Tibial artery (tissue), 4 donors: Measurements from ENCODE around the gene STAB2.

ENCODE experiments used
- DNase-seq, 2 donors: peaks; one replicate each; pipeline ENCODE4 v3.0.0-alpha.2; 2019
- H3K27ac ChIP-seq, 2 donors: fragments of 200-600 bp; sonication (generic) in 1 of 2; 1 replicate in 1 of 2; 2 replicates in 1 of 2; pipeline ENCODE4 v1.5.1; 2018 to 2019; ENCODE audit warnings: mild to moderate bottlenecking in 1 of 2
- H3K27me3 ChIP-seq, 2 donors: fragments of 200-600 bp; sonication (generic) in 1 of 2; one replicate each; pipeline versions ENCODE4 v1.5.1 to v1.6.0; 2016 to 2019
- H3K36me3 ChIP-seq, 3 donors: fragments of 200-600 bp; sonication (generic) in 2 of 3; one replicate each; pipeline ENCODE4 v1.5.1; 2016 to 2019; ENCODE audit warnings: mild to moderate bottlenecking in 2 of 3
- H3K4me1 ChIP-seq, 4 donors: fragments of 200-600 bp; sonication (generic) in 2 of 4; 1 replicate in 3 of 4; 2 replicates in 1 of 4; pipeline ENCODE4 v1.5.1; 2016 to 2019
- H3K4me3 ChIP-seq, 2 donors: fragments of 200-600 bp; sonication (generic) in 1 of 2; 1 replicate in 1 of 2; 2 replicates in 1 of 2; pipeline ENCODE4 v1.5.1; 2018 to 2019; ENCODE audit warnings: mild to moderate bottlenecking in 2 of 2
- H3K9me3 ChIP-seq, 3 donors: fragments of 200-600 bp; sonication (generic) in 1 of 3; one replicate each; pipeline ENCODE4 v1.5.1; 2016 to 2019
- intact Hi-C: fragments of 100-400 bp; cut with DNase I; formaldehyde crosslinking; loops from one replicate; pipeline ENCODE4 v1.15.0; 2023; ENCODE audit warnings: low total_unique reads
- TF ChIP-seq, protein P1 (sequence below), 2 experiments: fragments of 200-600 bp in 1 of 2; fragments of 450-650 bp in 1 of 2; IDR thresholded peaks; one replicate each; pipeline ENCODE4 v1.5.1; 2017 to 2019; ENCODE audit warnings: antibody characterized with exemption in 2 of 2, mild to moderate bottlenecking in 1 of 2, moderate library complexity in 1 of 2

The STAB2 gene

GRCh38 chr12:103793512-103794045, 206.5 kb downstream of the STAB2 start:
- intact Hi-C loops = no loop called here
- TF ChIP-seq, protein P1, sequence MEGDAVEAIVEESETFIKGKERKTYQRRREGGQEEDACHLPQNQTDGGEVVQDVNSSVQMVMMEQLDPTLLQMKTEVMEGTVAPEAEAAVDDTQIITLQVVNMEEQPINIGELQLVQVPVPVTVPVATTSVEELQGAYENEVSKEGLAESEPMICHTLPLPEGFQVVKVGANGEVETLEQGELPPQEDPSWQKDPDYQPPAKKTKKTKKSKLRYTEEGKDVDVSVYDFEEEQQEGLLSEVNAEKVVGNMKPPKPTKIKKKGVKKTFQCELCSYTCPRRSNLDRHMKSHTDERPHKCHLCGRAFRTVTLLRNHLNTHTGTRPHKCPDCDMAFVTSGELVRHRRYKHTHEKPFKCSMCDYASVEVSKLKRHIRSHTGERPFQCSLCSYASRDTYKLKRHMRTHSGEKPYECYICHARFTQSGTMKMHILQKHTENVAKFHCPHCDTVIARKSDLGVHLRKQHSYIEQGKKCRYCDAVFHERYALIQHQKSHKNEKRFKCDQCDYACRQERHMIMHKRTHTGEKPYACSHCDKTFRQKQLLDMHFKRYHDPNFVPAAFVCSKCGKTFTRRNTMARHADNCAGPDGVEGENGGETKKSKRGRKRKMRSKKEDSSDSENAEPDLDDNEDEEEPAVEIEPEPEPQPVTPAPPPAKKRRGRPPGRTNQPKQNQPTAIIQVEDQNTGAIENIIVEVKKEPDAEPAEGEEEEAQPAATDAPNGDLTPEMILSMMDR (IDR thresholded peaks at IDR 0.05) = no peak
- no peak for DNase-seq
- H3K4me1 ChIP-seq = peaks cover 0 to 2% (median 0%) of the 10 kb centered on the region in 4 donors
- H3K27me3 ChIP-seq = no peaks in the 10 kb centered on the region
- H3K36me3 ChIP-seq = peaks cover 64 to 80% (median 66%) of the 10 kb centered on the region in 3 donors
- H3K9me3 ChIP-seq = no peaks in the 10 kb centered on the region
- H3K4me3 ChIP-seq = no peak overlapping the region
- H3K27ac ChIP-seq = no peak overlapping the region

DNA sequence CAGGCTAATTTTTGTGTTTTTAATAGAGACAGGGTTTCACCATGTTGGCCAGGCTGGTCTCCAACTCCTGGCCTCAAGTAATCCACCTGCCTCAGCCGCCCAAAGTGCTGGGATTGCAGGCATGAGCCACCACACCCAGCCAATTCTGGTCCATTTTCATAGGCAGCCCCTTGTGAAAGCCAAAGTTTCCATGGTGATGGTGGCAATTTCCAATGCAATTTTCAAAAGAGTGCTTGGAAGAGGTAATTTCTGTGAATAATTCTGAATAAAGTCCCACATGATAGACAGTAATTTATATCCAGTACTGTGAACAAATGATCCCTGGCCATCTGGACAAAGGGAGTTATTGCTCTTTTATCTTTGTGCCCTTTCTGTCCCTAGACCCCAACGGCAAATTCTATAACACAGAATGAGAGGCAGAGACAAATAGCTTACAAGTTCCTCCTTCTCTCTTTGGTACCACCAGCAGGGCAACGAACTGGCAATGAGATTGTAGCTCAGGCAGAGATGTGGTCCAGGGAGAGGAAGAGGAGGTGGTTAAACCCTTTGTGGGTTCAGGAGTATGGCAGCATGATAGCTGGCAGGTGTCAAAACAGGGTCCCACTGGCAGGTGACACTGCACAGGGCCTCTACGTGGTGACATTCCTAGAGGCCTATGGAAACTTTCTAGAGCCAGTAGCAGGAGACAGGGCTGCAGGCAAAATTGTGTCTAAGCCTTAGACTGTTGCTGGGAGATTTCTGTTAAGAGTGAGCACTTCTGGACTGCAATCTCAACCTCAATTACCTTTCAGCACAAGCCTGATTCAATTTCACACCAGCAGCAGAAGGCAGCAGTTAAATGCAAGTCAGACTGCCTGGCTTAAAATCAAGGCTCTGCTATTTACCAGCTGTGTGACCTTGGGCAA, 207.5 kb downstream of the STAB2 start:
- peaks cover 60 to 76% (median 66%) of the 10 kb centered on the region in 3 donors for H3K36me3 ChIP-seq
- TF ChIP-seq, protein P1 (IDR thresholded peaks at IDR 0.05) = no peak
- H3K9me3 ChIP-seq = no peaks in the 10 kb centered on the region
- H3K4me1 ChIP-seq = peaks cover 0 to 12% (median 3%) of the 10 kb centered on the region in 4 donors
- no peaks in the 10 kb centered on the region for H3K27me3 ChIP-seq
- no peak for DNase-seq
- H3K27ac ChIP-seq = peak overlapping the region in 1 of 2 donors; percentile 4
- H3K4me3 ChIP-seq = no peak overlapping the region
- intact Hi-C loops = no loop called here

GRCh38 chr12:103798586-103798985, 211.5 kb downstream of the STAB2 start:
- Histone ChIP-seq H3K9me3 (no peaks in the 10 kb centered on the region), H3K27ac (peak overlapping the region; percentile 76 to 80), H3K27me3 (no peaks in the 10 kb centered on the region), H3K4me1 (peaks cover 0 to 49% (median 33%) of the 10 kb centered on the region in 4 donors), H3K4me3 (no peak overlapping the region), H3K36me3 (peaks cover 32 to 45% (median 42%) of the 10 kb centered on the region in 3 donors)
- TF ChIP-seq, protein P1 (IDR thresholded peaks at IDR 0.05) = no peak
- intact Hi-C loops = no loop called here
- no peak for DNase-seq

DNA sequence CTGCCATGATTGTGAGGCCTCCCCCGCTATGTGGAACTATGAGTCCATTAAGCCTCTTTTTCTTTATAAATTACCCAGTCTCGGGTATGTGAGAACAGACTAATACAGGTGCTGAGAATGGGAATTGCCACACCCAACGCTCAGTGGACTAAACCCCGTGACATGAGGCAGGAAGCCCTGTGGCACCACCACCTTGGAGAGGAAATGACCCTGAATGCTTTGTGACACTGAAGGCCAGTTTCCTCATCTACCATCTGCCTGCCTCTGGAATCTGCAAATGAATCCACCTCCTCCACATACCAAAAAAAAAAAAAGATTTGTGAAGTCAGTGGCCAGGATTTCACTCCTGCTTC, 212.4 kb downstream of the STAB2 start:
- H3K27me3 ChIP-seq = no peaks in the 10 kb centered on the region
- H3K4me1 ChIP-seq = peaks cover 0 to 58% (median 38%) of the 10 kb centered on the region in 4 donors
- H3K36me3 ChIP-seq = peaks cover 23 to 36% (median 33%) of the 10 kb centered on the region in 3 donors
- no peak overlapping the region for H3K4me3 ChIP-seq
- intact Hi-C loops = no loop called here
- H3K27ac ChIP-seq = peak overlapping the region; percentile 76 to 80
- H3K9me3 ChIP-seq = no peaks in the 10 kb centered on the region
- TF ChIP-seq, protein P1 (IDR thresholded peaks at IDR 0.05) = no peak
- DNase-seq = no peak

DNA sequence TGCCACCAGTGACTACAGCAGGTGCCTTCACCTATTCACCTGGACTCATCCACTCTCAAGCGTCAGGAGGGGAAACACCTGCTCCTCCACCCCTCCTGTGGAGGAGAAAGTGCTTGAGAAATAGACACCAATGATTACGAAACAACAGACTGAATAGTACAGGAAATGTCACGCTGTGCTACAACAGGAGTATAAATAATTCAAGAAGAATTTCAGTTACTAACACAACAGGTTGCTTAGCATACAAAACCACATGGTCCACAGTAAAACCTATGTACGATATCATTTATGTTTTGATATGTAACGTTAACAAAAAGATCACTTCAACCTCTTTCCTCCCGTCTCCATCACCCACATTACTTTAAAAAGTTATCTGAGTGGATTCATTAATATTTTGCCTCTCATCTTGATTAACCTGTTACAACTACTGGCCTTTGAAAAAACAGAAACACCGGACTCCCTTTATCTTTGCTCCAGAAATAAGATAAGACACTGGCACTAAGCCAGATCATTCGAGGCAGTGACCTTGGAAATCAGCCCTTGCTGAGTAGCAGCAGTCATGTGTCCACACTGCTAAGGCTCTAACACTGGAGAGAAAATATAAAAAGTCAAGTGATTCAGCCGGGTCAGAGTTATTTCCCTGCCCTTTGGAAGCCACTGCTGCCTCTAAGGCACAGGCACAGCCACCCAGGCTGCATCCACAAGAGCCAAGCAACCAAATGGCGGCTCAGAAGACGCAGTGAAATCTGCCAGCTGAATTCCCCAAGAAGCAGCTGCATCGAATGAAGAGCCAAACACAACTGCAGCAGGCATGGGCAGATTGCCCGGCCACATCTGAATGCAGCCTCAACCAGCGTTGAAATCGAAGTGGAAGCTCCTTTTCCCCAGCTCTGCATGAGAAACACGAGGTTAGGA, 213.0 kb downstream of the STAB2 start:
- no peaks in the 10 kb centered on the region for H3K9me3 ChIP-seq
- H3K27ac ChIP-seq = peak overlapping the region; percentile 76 to 80
- peak; percentile 73 to 94 for DNase-seq
- peak overlapping the region in 1 of 2 donors; percentile 0 for H3K4me3 ChIP-seq
- TF ChIP-seq, protein P1 (IDR thresholded peaks at IDR 0.05) = no peak
- H3K4me1 ChIP-seq = peaks cover 0 to 64% (median 44%) of the 10 kb centered on the region in 4 donors
- intact Hi-C loops = loop anchor here (5.0 kb wide), 1 partner anchor 37 kb away; no protein-coding TSS in a partner anchor
- H3K27me3 ChIP-seq = no peaks in the 10 kb centered on the region
- peaks cover 17 to 30% (median 27%) of the 10 kb centered on the region in 3 donors for H3K36me3 ChIP-seq
